Neural cell (in vitro differentiated cells): ENCODE data around the gene GPC5. TPM values are rescaled to one million over a fixed set of nuclear protein-coding genes. Genes with fewer than 3 reads are reported as not detected.

Source experiments
- H2AFZ ChIP-seq: fragments of 200-600, 300-800 bp; sonication (generic), shearing (Covaris generic); 2 replicates; pipeline ENCODE4 v1.6.0; 2014; ENCODE audit warnings: low read depth, mild to moderate bottlenecking, antibody characterized with exemption, low read length, moderate library complexity
- H3F3A ChIP-seq: fragments of 200-600 bp; shearing (Covaris generic); 2 replicates; pipeline ENCODE4 v1.6.1; 2016; ENCODE audit warnings: mild to moderate bottlenecking, moderate library complexity, mixed read lengths, antibody characterized with exemption, low read length; ENCODE audit not compliant: insufficient read depth, poor library complexity, severe bottlenecking
- H3K27ac ChIP-seq: fragments of 200-600, 300-800 bp; sonication (generic), shearing (Covaris generic); 2 replicates; pipeline ENCODE4 v1.5.1; 2014; ENCODE audit warnings: mild to moderate bottlenecking, low read length, moderate library complexity
- H3K27me3 ChIP-seq: fragments of 300-800, 200-600 bp; sonication (generic), shearing (Covaris generic); 2 replicates; pipeline ENCODE4 v1.6.0; 2014; ENCODE audit warnings: mild to moderate bottlenecking, low read depth, low read length, moderate library complexity; ENCODE audit not compliant: insufficient read depth
- H3K36me3 ChIP-seq: fragments of 300-800, 200-600 bp; sonication (generic), shearing (Covaris generic); 2 replicates; pipeline ENCODE4 v1.5.1; 2014; ENCODE audit warnings: mild to moderate bottlenecking, antibody characterized with exemption, low read length, moderate library complexity; ENCODE audit not compliant: insufficient read depth
- H3K4me2 ChIP-seq: fragments of 300-800, 200-600 bp; sonication (generic), shearing (Covaris generic); 2 replicates; pipeline ENCODE4 v1.6.0; 2014; ENCODE audit warnings: mild to moderate bottlenecking, low read length
- H3K4me3 ChIP-seq: fragments of 300-800, 200-600 bp; sonication (generic), shearing (Covaris generic); 2 replicates; pipeline ENCODE4 v1.5.1; 2014; ENCODE audit warnings: mild to moderate bottlenecking, low read length, moderate library complexity
- H3K79me2 ChIP-seq: fragments of 200-600 bp; shearing (Covaris generic); replicated peaks from 2 replicates; pipeline ENCODE4 v1.6.0; 2014; ENCODE audit warnings: mild to moderate bottlenecking, low read length, moderate library complexity; ENCODE audit not compliant: insufficient read depth
- H3K9ac ChIP-seq: fragments of 300-800, 200-600 bp; sonication (generic), shearing (Covaris generic); 2 replicates; pipeline ENCODE4 v1.6.1; 2016; ENCODE audit warnings: mild to moderate bottlenecking, low read length, mixed read lengths
- H3K9me2 ChIP-seq: fragments of 200-600 bp; shearing (Covaris generic); 2 replicates; pipeline ENCODE4 v1.6.1; 2016; ENCODE audit warnings: mild to moderate bottlenecking, low read length, mixed read lengths; ENCODE audit not compliant: insufficient read depth
- H3K9me3 ChIP-seq: fragments of 200-600, 300-800 bp; sonication (generic), shearing (Covaris generic); 2 replicates; pipeline ENCODE4 v1.6.1; 2016; ENCODE audit warnings: mild to moderate bottlenecking, mixed run types, low read length, moderate library complexity, mixed read lengths
- H4K20me1 ChIP-seq: fragments of 200-600 bp; shearing (Covaris generic); 2 replicates; pipeline ENCODE4 v1.6.1; 2016; ENCODE audit warnings: mild to moderate bottlenecking, mixed run types; ENCODE audit not compliant: insufficient read depth
- EP300 ChIP-seq: fragments of 450-650 bp; conservative IDR thresholded peaks from 2 replicates; pipeline ENCODE4 v1.6.1; 2014; ENCODE audit warnings: antibody characterized with exemption, mild to moderate bottlenecking, moderate library complexity; ENCODE audit not compliant: poor library complexity, severe bottlenecking
- EZH2 ChIP-seq: fragments of 200-600, 300-800 bp; shearing (Covaris generic), sonication (generic); IDR thresholded peaks from 2 replicates; pipeline ENCODE4 v1.6.1; 2014; ENCODE audit warnings: antibody characterized with exemption, low read length, borderline replicate concordance, mild to moderate bottlenecking; ENCODE audit not compliant: insufficient read depth, poor library complexity, severe bottlenecking
- MXI1 ChIP-seq: fragments of 450-650 bp; conservative IDR thresholded peaks from 2 replicates; pipeline ENCODE4 v1.6.1; 2014; ENCODE audit warnings: antibody characterized with exemption, mild to moderate bottlenecking; ENCODE audit not compliant: poor library complexity, severe bottlenecking
- POLR2AphosphoS5 ChIP-seq: IDR thresholded peaks from 2 replicates; pipeline ENCODE4 v1.6.1; 2012
- RAD21 ChIP-seq: fragments of 450-650 bp; conservative IDR thresholded peaks from 2 replicates; pipeline ENCODE4 v1.6.1; 2014; ENCODE audit warnings: antibody characterized with exemption, mild to moderate bottlenecking, moderate library complexity
- SMC3 ChIP-seq: fragments of 450-650 bp; conservative IDR thresholded peaks from 2 replicates; pipeline ENCODE4 v1.6.1; 2014; ENCODE audit warnings: antibody characterized with exemption, mild to moderate bottlenecking, moderate library complexity; ENCODE audit not compliant: poor library complexity
- TAF1 ChIP-seq: IDR thresholded peaks from 2 replicates; pipeline ENCODE4 v1.6.1; 2012; ENCODE audit warnings: low read depth
- polyA plus RNA-seq: library from polyadenylated mRNA; depleted of rRNA; stranded (reverse); fragments of >200 nt; gene quantifications from 2 replicates; pipeline ENCODE4 v1.2.3, GENCODE V29; 2014
- TF ChIP-seq, protein P1 (sequence below): IDR thresholded peaks from 2 replicates; pipeline ENCODE4 v1.6.1; 2012; ENCODE audit warnings: borderline replicate concordance
- TF ChIP-seq, protein P2 (sequence below): fragments of 450-650 bp; IDR thresholded peaks from 2 replicates; pipeline ENCODE4 v1.5.1; 2014; ENCODE audit warnings: antibody characterized with exemption, mild to moderate bottlenecking, moderate library complexity; ENCODE audit not compliant: poor library complexity, severe bottlenecking

GPC5 gene
- polyA plus RNA-seq, 1 donor from 2014 or later: 5.0 TPM

DNA sequence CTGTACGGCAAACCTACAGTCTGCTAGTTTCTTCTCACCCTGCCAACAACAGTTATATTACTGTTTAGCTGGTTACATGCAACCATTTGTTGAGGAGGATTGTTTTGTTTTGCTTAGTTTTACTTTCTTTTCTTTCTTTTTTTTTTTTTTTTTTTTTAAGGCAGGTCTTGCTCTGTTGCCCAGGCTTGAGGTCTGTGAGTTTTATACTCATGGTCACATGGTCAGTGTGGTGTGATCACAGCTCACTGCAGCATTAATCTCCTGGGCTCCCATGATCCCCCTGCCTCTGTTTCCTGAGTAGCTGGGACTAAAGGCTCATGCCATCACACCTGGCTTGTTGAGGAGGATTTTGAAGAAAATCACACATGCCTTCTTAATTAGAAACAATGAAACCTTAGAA lies 505.6 kb downstream of the GPC5 start:
- Histone ChIP-seq H3K9me2 (no peaks in the 10 kb centered on the region), H3K27ac (no peak overlapping the region), H2AFZ (no peak overlapping the region), H3K4me3 (no peak overlapping the region), H3F3A (no peaks in the 10 kb centered on the region), H3K9ac (no peak overlapping the region), H4K20me1 (no peaks in the 10 kb centered on the region), H3K79me2 (no peaks in the 10 kb centered on the region), H3K4me2 (no peak overlapping the region), H3K27me3 (no peaks in the 10 kb centered on the region), H3K9me3 (no peaks in the 10 kb centered on the region), H3K36me3 (no peaks in the 10 kb centered on the region)
- TF ChIP-seq, protein P1, sequence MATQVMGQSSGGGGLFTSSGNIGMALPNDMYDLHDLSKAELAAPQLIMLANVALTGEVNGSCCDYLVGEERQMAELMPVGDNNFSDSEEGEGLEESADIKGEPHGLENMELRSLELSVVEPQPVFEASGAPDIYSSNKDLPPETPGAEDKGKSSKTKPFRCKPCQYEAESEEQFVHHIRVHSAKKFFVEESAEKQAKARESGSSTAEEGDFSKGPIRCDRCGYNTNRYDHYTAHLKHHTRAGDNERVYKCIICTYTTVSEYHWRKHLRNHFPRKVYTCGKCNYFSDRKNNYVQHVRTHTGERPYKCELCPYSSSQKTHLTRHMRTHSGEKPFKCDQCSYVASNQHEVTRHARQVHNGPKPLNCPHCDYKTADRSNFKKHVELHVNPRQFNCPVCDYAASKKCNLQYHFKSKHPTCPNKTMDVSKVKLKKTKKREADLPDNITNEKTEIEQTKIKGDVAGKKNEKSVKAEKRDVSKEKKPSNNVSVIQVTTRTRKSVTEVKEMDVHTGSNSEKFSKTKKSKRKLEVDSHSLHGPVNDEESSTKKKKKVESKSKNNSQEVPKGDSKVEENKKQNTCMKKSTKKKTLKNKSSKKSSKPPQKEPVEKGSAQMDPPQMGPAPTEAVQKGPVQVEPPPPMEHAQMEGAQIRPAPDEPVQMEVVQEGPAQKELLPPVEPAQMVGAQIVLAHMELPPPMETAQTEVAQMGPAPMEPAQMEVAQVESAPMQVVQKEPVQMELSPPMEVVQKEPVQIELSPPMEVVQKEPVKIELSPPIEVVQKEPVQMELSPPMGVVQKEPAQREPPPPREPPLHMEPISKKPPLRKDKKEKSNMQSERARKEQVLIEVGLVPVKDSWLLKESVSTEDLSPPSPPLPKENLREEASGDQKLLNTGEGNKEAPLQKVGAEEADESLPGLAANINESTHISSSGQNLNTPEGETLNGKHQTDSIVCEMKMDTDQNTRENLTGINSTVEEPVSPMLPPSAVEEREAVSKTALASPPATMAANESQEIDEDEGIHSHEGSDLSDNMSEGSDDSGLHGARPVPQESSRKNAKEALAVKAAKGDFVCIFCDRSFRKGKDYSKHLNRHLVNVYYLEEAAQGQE: no peak
- TF ChIP-seq, protein P2, sequence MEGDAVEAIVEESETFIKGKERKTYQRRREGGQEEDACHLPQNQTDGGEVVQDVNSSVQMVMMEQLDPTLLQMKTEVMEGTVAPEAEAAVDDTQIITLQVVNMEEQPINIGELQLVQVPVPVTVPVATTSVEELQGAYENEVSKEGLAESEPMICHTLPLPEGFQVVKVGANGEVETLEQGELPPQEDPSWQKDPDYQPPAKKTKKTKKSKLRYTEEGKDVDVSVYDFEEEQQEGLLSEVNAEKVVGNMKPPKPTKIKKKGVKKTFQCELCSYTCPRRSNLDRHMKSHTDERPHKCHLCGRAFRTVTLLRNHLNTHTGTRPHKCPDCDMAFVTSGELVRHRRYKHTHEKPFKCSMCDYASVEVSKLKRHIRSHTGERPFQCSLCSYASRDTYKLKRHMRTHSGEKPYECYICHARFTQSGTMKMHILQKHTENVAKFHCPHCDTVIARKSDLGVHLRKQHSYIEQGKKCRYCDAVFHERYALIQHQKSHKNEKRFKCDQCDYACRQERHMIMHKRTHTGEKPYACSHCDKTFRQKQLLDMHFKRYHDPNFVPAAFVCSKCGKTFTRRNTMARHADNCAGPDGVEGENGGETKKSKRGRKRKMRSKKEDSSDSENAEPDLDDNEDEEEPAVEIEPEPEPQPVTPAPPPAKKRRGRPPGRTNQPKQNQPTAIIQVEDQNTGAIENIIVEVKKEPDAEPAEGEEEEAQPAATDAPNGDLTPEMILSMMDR: no peak
- TF ChIP-seq POLR2AphosphoS5: no peak
- TF ChIP-seq MXI1: no peak
- TF ChIP-seq SMC3: no peak
- TF ChIP-seq EZH2: no peak
- TF ChIP-seq RAD21: no peak
- no peak for TF ChIP-seq TAF1
- TF ChIP-seq EP300: no peak

DNA sequence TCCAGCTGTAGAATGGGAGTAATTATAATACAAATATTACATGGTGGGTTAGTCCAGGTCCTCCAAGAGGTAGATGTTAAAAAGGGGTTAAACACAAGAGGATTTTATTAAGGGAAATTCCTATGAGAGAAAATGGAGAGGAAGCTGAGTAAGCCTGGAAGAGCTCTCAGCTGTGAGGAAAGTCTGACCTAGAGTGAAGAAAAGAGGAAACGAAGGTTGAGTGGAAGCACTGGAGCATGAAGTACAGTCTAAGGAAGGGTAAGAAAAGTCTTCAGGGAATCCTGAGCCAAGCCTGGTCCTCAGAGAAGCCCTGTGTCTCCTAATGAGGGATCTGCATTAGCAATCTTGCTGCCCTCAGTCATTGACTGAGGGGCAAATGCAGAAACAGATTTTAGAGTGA lies 506.2 kb downstream of the GPC5 start:
- H2AFZ ChIP-seq: no peak overlapping the region
- H3K9me3 ChIP-seq: no peaks in the 10 kb centered on the region
- H3K36me3 ChIP-seq: no peaks in the 10 kb centered on the region
- H3K9ac ChIP-seq: no peak overlapping the region
- H3K4me3 ChIP-seq: no peak overlapping the region
- no peaks in the 10 kb centered on the region for H3K9me2 ChIP-seq
- no peak overlapping the region for H3K27ac ChIP-seq
- TF ChIP-seq TAF1 (no peak), EZH2 (no peak), EP300 (no peak), POLR2AphosphoS5 (no peak), MXI1 (no peak), RAD21 (no peak)
- no peaks in the 10 kb centered on the region for H4K20me1 ChIP-seq
- H3K79me2 ChIP-seq: no peaks in the 10 kb centered on the region
- H3F3A ChIP-seq: no peaks in the 10 kb centered on the region
- H3K27me3 ChIP-seq: no peaks in the 10 kb centered on the region
- no peak overlapping the region for H3K4me2 ChIP-seq
